Ovary (tissue), 3 donors: ENCODE data around the gene TIPARP.

Source experiments
- POLR2A ChIP-seq: fragments of 450-650 bp; IDR thresholded peaks from one replicate; pipeline ENCODE4 v1.6.1; 2017; ENCODE audit warnings: antibody characterized with exemption, mild to moderate bottlenecking, moderate library complexity
- TF ChIP-seq, protein P1 (sequence below), 3 donors: fragments of 450-650 bp in 2 of 3; fragments of 200-600 bp in 1 of 3; IDR thresholded peaks; one replicate each; pipeline versions ENCODE4 v1.5.1 to v1.8.0; 2016 to 2022; ENCODE audit warnings: antibody characterized with exemption in 3 of 3, mild to moderate bottlenecking in 1 of 3
- donor health status: DM: no; HTN: no; CAD: no.

- TF ChIP-seq POLR2A: no peak
- TF ChIP-seq, protein P1, sequence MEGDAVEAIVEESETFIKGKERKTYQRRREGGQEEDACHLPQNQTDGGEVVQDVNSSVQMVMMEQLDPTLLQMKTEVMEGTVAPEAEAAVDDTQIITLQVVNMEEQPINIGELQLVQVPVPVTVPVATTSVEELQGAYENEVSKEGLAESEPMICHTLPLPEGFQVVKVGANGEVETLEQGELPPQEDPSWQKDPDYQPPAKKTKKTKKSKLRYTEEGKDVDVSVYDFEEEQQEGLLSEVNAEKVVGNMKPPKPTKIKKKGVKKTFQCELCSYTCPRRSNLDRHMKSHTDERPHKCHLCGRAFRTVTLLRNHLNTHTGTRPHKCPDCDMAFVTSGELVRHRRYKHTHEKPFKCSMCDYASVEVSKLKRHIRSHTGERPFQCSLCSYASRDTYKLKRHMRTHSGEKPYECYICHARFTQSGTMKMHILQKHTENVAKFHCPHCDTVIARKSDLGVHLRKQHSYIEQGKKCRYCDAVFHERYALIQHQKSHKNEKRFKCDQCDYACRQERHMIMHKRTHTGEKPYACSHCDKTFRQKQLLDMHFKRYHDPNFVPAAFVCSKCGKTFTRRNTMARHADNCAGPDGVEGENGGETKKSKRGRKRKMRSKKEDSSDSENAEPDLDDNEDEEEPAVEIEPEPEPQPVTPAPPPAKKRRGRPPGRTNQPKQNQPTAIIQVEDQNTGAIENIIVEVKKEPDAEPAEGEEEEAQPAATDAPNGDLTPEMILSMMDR (IDR thresholded peaks at IDR 0.05): no peak
Measured at GRCh38 chr3:156685198-156685597, 10.8 kb downstream of the TIPARP start.
